Adrenal gland (tissue), 5 donors: ENCODE results near the gene FGD5.

Experiments
- CTCF ChIP-seq, 6 experiments: fragments of 450-650 bp in 4 of 6; fragments of 200-600 bp in 2 of 6; sonication (generic) in 1 of 6; IDR thresholded peaks; 1 replicate in 5 of 6; 2 replicates in 1 of 6; pipeline versions ENCODE4 v1.5.1 to v1.8.0; 2016 to 2021; ENCODE audit warnings: antibody characterized with exemption in 6 of 6, mild to moderate bottlenecking in 2 of 6, moderate library complexity in 1 of 6
- POLR2A ChIP-seq, 2 donors: fragments of 450-650 bp; IDR thresholded peaks; one replicate each; pipeline ENCODE4 v1.6.1; 2017; ENCODE audit warnings: antibody characterized with exemption in 2 of 2, mild to moderate bottlenecking in 2 of 2, moderate library complexity in 1 of 2
- donor health status: DM: no; HTN: no; CAD: no.

GRCh38 chr3:14915636-14916222 lies 97.0 kb downstream of the FGD5 start:
- TF ChIP-seq CTCF (IDR thresholded peaks at IDR 0.05) (no peak), POLR2A (IDR thresholded peaks at IDR 0.05) (no peak)
